SKM-1 (cell line): ENCODE data around the gene GRIK2.

Source experiments
- DNase-seq: peaks from one replicate; lab custom pipeline; 2025; ENCODE audit not compliant: unreplicated experiment; lab: John Stamatoyannopoulos, UW

Gene GRIK2

GRCh38 chr6:101537753-101538316 lies 144.3 kb downstream of the GRIK2 start:
- DNase-seq = no peak

GRCh38 chr6:101539510-101540245 lies 146.2 kb downstream of the GRIK2 start:
- DNase-seq = no peak

- DNase-seq = no peak
Observed at GRCh38 chr6:101541894-101542293, 148.4 kb downstream of the GRIK2 start.

- no peak for DNase-seq
Observed at GRCh38 chr6:101543796-101544195, 150.3 kb downstream of the GRIK2 start.

GRCh38 chr6:101544286-101544685 lies 150.8 kb downstream of the GRIK2 start:
- no peak for DNase-seq

GRCh38 chr6:101545191-101545590 lies 151.7 kb downstream of the GRIK2 start:
- DNase-seq = no peak

- no peak for DNase-seq
Observed at GRCh38 chr6:101550451-101550850, 156.9 kb downstream of the GRIK2 start.

GRCh38 chr6:101554231-101554630 lies 160.7 kb downstream of the GRIK2 start:
- no peak for DNase-seq

GRCh38 chr6:101558712-101559111 lies 165.2 kb downstream of the GRIK2 start:
- no peak for DNase-seq

- no peak for DNase-seq
Observed at GRCh38 chr6:101572627-101573026, 179.1 kb downstream of the GRIK2 start.

- DNase-seq = no peak
Observed at GRCh38 chr6:101577091-101577490, 183.6 kb downstream of the GRIK2 start.

- no peak for DNase-seq
Observed at GRCh38 chr6:101578306-101578705, 184.8 kb downstream of the GRIK2 start.

- DNase-seq = no peak
Observed at GRCh38 chr6:101582792-101583191, 189.3 kb downstream of the GRIK2 start.

GRCh38 chr6:101585501-101585900 lies 192.0 kb downstream of the GRIK2 start:
- no peak for DNase-seq

- no peak for DNase-seq
Observed at GRCh38 chr6:101588343-101588742, 194.8 kb downstream of the GRIK2 start.

GRCh38 chr6:101595276-101595675 lies 201.8 kb downstream of the GRIK2 start:
- DNase-seq = no peak

- no peak for DNase-seq
Observed at GRCh38 chr6:101597693-101598092, 204.2 kb downstream of the GRIK2 start.

GRCh38 chr6:101605426-101605825 lies 211.9 kb downstream of the GRIK2 start:
- DNase-seq = no peak

GRCh38 chr6:101605874-101606273 lies 212.4 kb downstream of the GRIK2 start:
- no peak for DNase-seq

- DNase-seq = no peak
Observed at GRCh38 chr6:101607111-101607690, 213.7 kb downstream of the GRIK2 start.

GRCh38 chr6:101608703-101609102 lies 215.2 kb downstream of the GRIK2 start:
- DNase-seq = no peak

- no peak for DNase-seq
Observed at GRCh38 chr6:101613556-101613955, 220.0 kb downstream of the GRIK2 start.
